Gastroesophageal sphincter (tissue), 3 donors: ENCODE data around the gene CEP63.

ENCODE experiments used
- CTCF ChIP-seq, 4 experiments: fragments of 200-600 bp in 2 of 4; fragments of 450-650 bp in 2 of 4; sonication (generic) in 1 of 4; IDR thresholded peaks; one replicate each; pipeline ENCODE4 v1.5.1; 2017 to 2019; ENCODE audit warnings: antibody characterized with exemption in 4 of 4, mild to moderate bottlenecking in 2 of 4, moderate library complexity in 2 of 4
- EP300 ChIP-seq: sonication (generic); formaldehyde crosslinking; IDR thresholded peaks from one replicate; pipeline ENCODE4 v1.6.1; 2017; ENCODE audit warnings: antibody characterized with exemption, mild to moderate bottlenecking
- POLR2A ChIP-seq, 2 donors: fragments of 450-650 bp; IDR thresholded peaks; one replicate each; pipeline ENCODE4 v1.6.1; 2017; ENCODE audit warnings: antibody characterized with exemption in 2 of 2, mild to moderate bottlenecking in 2 of 2, moderate library complexity in 1 of 2
- POLR2AphosphoS5 ChIP-seq: sonication (generic); formaldehyde crosslinking; IDR thresholded peaks from one replicate; pipeline ENCODE4 v1.6.1; 2017; ENCODE audit warnings: antibody characterized with exemption

GRCh38 chr3:134525293-134525692 lies 39.4 kb downstream of the CEP63 start:
- no peak for TF ChIP-seq CTCF (IDR thresholded peaks at IDR 0.05)
- no peak for TF ChIP-seq EP300
- TF ChIP-seq POLR2AphosphoS5, result no peak
- TF ChIP-seq POLR2A (IDR thresholded peaks at IDR 0.05), result no peak
